Measurements from ENCODE around the gene TCF7L2. TPM values are rescaled to one million over a fixed set of nuclear protein-coding genes. Genes with fewer than 3 reads are reported as not detected.

The TCF7L2 gene
- polyA plus RNA-seq, 1 experiment = 6.3 TPM

DNA sequence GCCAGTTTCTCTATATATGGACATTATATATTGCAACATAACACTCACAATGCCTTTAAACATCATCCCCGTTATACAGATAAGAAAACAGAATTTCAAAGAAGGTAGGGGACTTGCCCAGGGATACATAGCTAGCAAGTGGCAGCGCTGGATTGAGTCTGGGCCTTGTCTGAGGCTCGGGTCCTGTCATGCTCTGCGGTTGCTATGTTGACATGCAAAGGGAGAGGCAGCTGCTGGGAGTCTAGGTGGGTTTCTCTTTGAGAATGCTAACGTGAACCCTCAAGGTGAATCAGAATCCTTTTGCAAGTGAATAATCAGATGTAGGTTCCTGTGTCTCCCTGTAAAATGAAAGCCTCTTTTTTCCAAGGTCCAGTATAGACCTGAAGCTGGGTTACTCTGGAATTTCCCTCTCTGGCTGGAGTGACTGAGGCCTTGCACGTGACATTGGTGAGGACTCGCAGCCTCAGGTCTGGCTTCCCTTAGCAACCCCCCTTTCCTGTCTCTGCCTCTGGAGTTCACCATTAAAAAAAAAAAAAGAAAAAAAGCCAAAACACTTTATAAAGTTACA is 38.9 kb downstream of the TCF7L2 start:
- no peak overlapping the region for H3K4me3 ChIP-seq (ENCODE audit: low read depth, low read length)
- H3K9me3 ChIP-seq (ENCODE audit: control insufficient read depth, insufficient read depth, low read length) = no peaks in the 10 kb centered on the region
- no peak for DNase-seq (ENCODE audit: low read depth, low spot score)
- H3K27me3 ChIP-seq (ENCODE audit: control insufficient read depth, insufficient read depth, low read length) = no peaks in the 10 kb centered on the region
- CTCF ChIA-PET = interaction anchor here (1.2 kb wide), 1 partner anchor 17 kb away, joined by 3 read pairs; no protein-coding TSS in a partner anchor
- POLR2A ChIA-PET = no interaction called here
- H3K27ac ChIP-seq (ENCODE audit: low read depth, low read length) = no peak overlapping the region
- TF ChIP-seq, protein P1, sequence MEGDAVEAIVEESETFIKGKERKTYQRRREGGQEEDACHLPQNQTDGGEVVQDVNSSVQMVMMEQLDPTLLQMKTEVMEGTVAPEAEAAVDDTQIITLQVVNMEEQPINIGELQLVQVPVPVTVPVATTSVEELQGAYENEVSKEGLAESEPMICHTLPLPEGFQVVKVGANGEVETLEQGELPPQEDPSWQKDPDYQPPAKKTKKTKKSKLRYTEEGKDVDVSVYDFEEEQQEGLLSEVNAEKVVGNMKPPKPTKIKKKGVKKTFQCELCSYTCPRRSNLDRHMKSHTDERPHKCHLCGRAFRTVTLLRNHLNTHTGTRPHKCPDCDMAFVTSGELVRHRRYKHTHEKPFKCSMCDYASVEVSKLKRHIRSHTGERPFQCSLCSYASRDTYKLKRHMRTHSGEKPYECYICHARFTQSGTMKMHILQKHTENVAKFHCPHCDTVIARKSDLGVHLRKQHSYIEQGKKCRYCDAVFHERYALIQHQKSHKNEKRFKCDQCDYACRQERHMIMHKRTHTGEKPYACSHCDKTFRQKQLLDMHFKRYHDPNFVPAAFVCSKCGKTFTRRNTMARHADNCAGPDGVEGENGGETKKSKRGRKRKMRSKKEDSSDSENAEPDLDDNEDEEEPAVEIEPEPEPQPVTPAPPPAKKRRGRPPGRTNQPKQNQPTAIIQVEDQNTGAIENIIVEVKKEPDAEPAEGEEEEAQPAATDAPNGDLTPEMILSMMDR (IDR thresholded peaks at IDR 0.05; ENCODE audit: low read depth, low read length) = no peak

DNA sequence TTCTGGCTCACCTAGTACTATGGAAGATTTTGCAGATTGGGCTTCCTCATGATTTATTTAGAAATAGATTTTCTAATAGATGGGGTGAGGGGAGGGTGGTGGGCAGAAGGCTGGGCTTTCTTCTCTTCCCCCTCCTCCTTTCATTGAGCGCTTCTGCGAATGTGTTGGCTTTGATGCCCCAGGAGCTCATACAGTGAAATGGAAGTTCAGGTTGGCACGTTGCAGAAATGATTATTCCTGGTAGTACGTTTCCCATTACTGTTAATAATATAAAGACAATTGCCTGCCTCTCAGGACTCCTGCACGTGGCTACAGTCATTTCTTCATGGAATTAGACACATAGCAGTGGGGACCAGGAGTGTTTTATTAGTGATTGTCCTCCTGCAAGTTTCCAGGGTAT is 39.8 kb downstream of the TCF7L2 start:
- Histone ChIP-seq H3K4me3 (ENCODE audit: low read depth, low read length) (no peak overlapping the region), H3K27me3 (ENCODE audit: control insufficient read depth, insufficient read depth, low read length) (no peaks in the 10 kb centered on the region), H3K27ac (ENCODE audit: low read depth, low read length) (no peak overlapping the region), H3K9me3 (ENCODE audit: control insufficient read depth, insufficient read depth, low read length) (no peaks in the 10 kb centered on the region)
- TF ChIP-seq, protein P1 (IDR thresholded peaks at IDR 0.05; ENCODE audit: low read depth, low read length) = no peak
- CTCF ChIA-PET = interaction anchor here (1.1 kb wide), 1 partner anchor 395 kb away, joined by 6 read pairs; no protein-coding TSS in a partner anchor
- POLR2A ChIA-PET = interaction anchor here (1.1 kb wide), 1 partner anchor 39 kb away, joined by 3 read pairs; no protein-coding TSS in a partner anchor
- DNase-seq (ENCODE audit: low read depth, low spot score) = no peak

DNA sequence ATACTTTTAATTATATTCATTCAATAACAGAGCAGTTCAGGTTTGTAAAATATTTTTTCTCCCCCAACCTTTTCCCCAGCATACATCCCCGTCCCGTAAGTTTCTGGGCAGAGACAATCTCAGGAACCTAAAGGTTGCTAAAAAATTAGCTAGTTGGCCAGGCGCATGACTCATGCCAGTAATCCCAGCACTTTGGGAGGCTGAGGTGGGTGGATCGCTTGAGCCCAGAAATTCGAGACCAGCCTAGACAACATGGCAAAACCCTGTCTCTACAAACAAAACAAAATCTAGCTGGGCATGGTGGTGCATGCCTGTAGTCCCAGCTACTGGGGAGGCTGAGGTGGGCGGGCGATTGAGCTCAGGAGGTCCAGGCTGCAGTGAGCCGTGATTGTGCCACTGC is 40.2 kb downstream of the TCF7L2 start:
- ChIA-PET CTCF (interaction anchor here (1.1 kb wide), 1 partner anchor 395 kb away, joined by 6 read pairs; no protein-coding TSS in a partner anchor), POLR2A (interaction anchor here (1.1 kb wide), 1 partner anchor 40 kb away, joined by 3 read pairs; no protein-coding TSS in a partner anchor)
- Histone ChIP-seq H3K9me3 (ENCODE audit: control insufficient read depth, insufficient read depth, low read length) (no peaks in the 10 kb centered on the region), H3K27me3 (ENCODE audit: control insufficient read depth, insufficient read depth, low read length) (no peaks in the 10 kb centered on the region), H3K4me3 (ENCODE audit: low read depth, low read length) (no peak overlapping the region), H3K27ac (ENCODE audit: low read depth, low read length) (no peak overlapping the region)
- TF ChIP-seq, protein P1 (IDR thresholded peaks at IDR 0.05; ENCODE audit: low read depth, low read length) = no peak
- DNase-seq (ENCODE audit: low read depth, low spot score) = no peak

DNA sequence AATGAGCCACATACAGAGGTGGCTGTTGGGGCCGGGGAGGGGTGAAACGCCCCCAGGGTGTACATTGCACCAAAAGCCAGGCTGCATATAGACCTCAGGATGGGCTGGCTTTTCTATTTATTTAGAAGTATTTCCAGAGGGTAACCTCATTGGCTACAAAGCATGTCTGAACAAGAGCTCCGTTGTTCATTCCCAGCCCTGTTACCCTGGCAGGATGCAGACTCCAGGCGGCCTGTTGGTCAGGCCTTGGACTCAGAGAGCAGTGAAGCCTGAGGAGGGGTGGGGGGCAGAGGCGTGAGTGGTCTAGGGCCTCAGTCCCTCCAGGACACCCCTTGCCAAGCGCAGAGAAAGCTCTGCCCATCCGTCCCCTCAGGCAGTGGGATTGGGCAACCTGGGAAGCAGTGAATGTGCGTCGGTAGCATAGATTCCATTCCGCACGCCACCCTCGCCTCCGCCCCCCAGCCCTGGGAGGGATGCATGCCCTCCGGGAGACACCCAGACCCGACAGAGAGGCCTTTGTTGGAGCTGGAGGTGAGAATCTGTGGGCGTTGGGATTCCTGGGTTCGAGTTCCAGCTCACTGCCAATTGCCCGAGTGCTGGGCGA is 41.9 kb downstream of the TCF7L2 start:
- Histone ChIP-seq H3K4me3 (ENCODE audit: low read depth, low read length) (no peak overlapping the region), H3K27me3 (ENCODE audit: control insufficient read depth, insufficient read depth, low read length) (no peaks in the 10 kb centered on the region), H3K9me3 (ENCODE audit: control insufficient read depth, insufficient read depth, low read length) (no peaks in the 10 kb centered on the region), H3K27ac (ENCODE audit: low read depth, low read length) (no peak overlapping the region)
- ChIA-PET CTCF (no interaction called here), POLR2A (no interaction called here)
- TF ChIP-seq, protein P1 (IDR thresholded peaks at IDR 0.05; ENCODE audit: low read depth, low read length) = no peak
- no peak for DNase-seq (ENCODE audit: low read depth, low spot score)

DNA sequence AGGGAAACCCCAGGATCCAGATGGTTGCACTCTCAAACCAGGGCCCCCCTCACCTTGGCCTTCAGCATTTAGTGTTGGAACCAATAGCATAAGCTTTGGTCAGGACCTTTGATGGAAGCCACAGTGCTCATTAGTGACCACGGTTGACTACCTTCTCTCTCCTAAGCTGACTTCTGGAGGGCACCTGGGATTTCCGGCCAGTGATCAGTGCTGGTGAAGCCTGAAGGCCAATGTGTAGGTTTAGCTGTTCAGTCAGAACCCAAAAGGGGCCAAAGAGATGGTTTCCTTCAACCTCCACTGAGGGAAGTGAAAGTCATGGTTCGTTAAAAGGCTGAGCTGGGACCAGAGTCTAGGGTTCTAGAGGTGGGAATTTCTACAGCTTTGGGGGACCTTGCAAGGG is 46.4 kb downstream of the TCF7L2 start:
- POLR2A ChIA-PET = no interaction called here
- TF ChIP-seq, protein P1 (IDR thresholded peaks at IDR 0.05; ENCODE audit: low read depth, low read length) = no peak
- CTCF ChIA-PET = no interaction called here

More for the DNA sequence above, 46.4 kb downstream of the TCF7L2 start:
- H3K4me3 ChIP-seq (ENCODE audit: low read depth, low read length) = no peak overlapping the region
- no peak for DNase-seq (ENCODE audit: low read depth, low spot score)
- no peaks in the 10 kb centered on the region for H3K9me3 ChIP-seq (ENCODE audit: control insufficient read depth, insufficient read depth, low read length)
- no peak overlapping the region for H3K27ac ChIP-seq (ENCODE audit: low read depth, low read length)
- no peaks in the 10 kb centered on the region for H3K27me3 ChIP-seq (ENCODE audit: control insufficient read depth, insufficient read depth, low read length)
